NOMO-1 treated with dmso at 0.1 percent for 144 hours (cell line): ENCODE data around the gene MGLL.
"Not testable (repeated sequence)": the region's sequence is repeated elsewhere in the genome, so short reads cannot be mapped to it uniquely, and the experiment has no call there.

Experiments used
- DNase-seq: peaks from one replicate; lab custom pipeline; 2025; ENCODE audit not compliant: unreplicated experiment; lab: John Stamatoyannopoulos, UW

MGLL gene

GRCh38 chr3:127665586-127665985 lies 156.7 kb downstream of the MGLL start:
- DNase-seq = no peak

- DNase-seq = no peak
Measured at GRCh38 chr3:127665165-127665564, 157.2 kb downstream of the MGLL start.

- DNase-seq = no peak
Measured at GRCh38 chr3:127663151-127663550, 159.2 kb downstream of the MGLL start.

- DNase-seq = no peak
Measured at GRCh38 chr3:127662001-127662469, 160.3 kb downstream of the MGLL start.

- DNase-seq = no peak
Measured at GRCh38 chr3:127661600-127661999, 160.7 kb downstream of the MGLL start.

- no peak for DNase-seq
Measured at GRCh38 chr3:127660621-127661251, 161.6 kb downstream of the MGLL start.

GRCh38 chr3:127658234-127658633 lies 164.1 kb downstream of the MGLL start:
- no peak for DNase-seq

- DNase-seq = no peak
Measured at GRCh38 chr3:127656906-127657305, 165.4 kb downstream of the MGLL start.

- no peak for DNase-seq
Measured at GRCh38 chr3:127655641-127656040, 166.7 kb downstream of the MGLL start.

GRCh38 chr3:127654993-127655392 lies 167.3 kb downstream of the MGLL start:
- not testable (repeated sequence) for DNase-seq

GRCh38 chr3:127654374-127654773 lies 167.9 kb downstream of the MGLL start:
- no peak for DNase-seq

GRCh38 chr3:127652246-127652995 lies 169.9 kb downstream of the MGLL start:
- no peak for DNase-seq

- no peak for DNase-seq
Measured at GRCh38 chr3:127651516-127652172, 170.7 kb downstream of the MGLL start.

GRCh38 chr3:127650236-127650635 lies 172.1 kb downstream of the MGLL start:
- DNase-seq = no peak

- DNase-seq = no peak
Measured at GRCh38 chr3:127647845-127648204, 174.5 kb downstream of the MGLL start.

GRCh38 chr3:127647166-127647844 lies 175.0 kb downstream of the MGLL start:
- no peak for DNase-seq

- DNase-seq = no peak
Measured at GRCh38 chr3:127646501-127647046, 175.7 kb downstream of the MGLL start.

GRCh38 chr3:127645371-127646015 lies 176.8 kb downstream of the MGLL start:
- no peak for DNase-seq

- DNase-seq = no peak
Measured at GRCh38 chr3:127644641-127645370, 177.5 kb downstream of the MGLL start.

GRCh38 chr3:127640042-127640355 lies 182.3 kb downstream of the MGLL start:
- DNase-seq = no peak
